ENCODE measurements around the gene FOXD3.
"Not testable (repeated sequence)": the region's sequence is repeated elsewhere in the genome, so short reads cannot be mapped to it uniquely, and the experiment has no call there.

DNA sequence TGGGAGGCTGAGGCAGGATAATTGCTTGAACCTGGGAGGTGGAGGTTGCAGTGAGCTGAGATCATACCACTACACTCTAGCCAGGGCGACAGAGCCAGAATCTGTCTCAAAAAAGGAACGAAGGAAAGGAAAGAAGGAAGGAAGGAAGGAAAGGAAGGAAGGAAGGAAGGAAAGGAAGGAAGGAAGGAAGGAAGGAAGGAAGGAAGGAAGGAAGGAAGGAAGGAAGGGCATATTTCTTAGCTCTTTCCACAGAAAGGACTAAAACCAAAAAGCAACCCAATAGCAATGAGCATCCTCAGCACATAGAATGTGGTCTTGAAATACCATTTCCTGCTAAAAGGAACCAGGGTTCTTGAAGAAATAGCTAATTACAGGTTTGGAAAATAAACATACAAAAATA lies 33.9 kb downstream of the FOXD3 start:
- not testable (repeated sequence) for TF ChIP-seq EP300, POLR2AphosphoS5, POLR2A (IDR thresholded peaks at IDR 0.05)
- TF ChIP-seq, protein P1, sequence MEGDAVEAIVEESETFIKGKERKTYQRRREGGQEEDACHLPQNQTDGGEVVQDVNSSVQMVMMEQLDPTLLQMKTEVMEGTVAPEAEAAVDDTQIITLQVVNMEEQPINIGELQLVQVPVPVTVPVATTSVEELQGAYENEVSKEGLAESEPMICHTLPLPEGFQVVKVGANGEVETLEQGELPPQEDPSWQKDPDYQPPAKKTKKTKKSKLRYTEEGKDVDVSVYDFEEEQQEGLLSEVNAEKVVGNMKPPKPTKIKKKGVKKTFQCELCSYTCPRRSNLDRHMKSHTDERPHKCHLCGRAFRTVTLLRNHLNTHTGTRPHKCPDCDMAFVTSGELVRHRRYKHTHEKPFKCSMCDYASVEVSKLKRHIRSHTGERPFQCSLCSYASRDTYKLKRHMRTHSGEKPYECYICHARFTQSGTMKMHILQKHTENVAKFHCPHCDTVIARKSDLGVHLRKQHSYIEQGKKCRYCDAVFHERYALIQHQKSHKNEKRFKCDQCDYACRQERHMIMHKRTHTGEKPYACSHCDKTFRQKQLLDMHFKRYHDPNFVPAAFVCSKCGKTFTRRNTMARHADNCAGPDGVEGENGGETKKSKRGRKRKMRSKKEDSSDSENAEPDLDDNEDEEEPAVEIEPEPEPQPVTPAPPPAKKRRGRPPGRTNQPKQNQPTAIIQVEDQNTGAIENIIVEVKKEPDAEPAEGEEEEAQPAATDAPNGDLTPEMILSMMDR (IDR thresholded peaks at IDR 0.05), result not testable (repeated sequence)

Measured in upper lobe of left lung (tissue), 4 donors.